ENCODE data around the gene HCK. TPM values are rescaled to one million over a fixed set of nuclear protein-coding genes. Genes with fewer than 3 reads are reported as not detected.

The HCK gene
- total and polyA plus RNA-seq, 8 donors: 0.42 to 12.9 (median 2.2) TPM

GRCh38 chr20:32045999-32046398, 6.0 kb upstream of the HCK start:
- no peak for ATAC-seq
- DNase-seq: no peak
- intact Hi-C loops (cut with DNase I): no loop called here
- Histone ChIP-seq H3K27ac (no peak overlapping the region), H3K36me3 (no peaks in the 10 kb centered on the region), H3K4me3 (no peak overlapping the region), H3K27me3 (peaks cover 0 to 5% (median 0%) of the 10 kb centered on the region in 4 donors), H3K9me3 (no peaks in the 10 kb centered on the region), H3K4me1 (no peaks in the 10 kb centered on the region)
- 53 to 59% methylated on average over 3 of the region's 3 CpGs for WGBS, 2 donors
- no peak for FAIRE-seq
- TF ChIP-seq, protein P1, sequence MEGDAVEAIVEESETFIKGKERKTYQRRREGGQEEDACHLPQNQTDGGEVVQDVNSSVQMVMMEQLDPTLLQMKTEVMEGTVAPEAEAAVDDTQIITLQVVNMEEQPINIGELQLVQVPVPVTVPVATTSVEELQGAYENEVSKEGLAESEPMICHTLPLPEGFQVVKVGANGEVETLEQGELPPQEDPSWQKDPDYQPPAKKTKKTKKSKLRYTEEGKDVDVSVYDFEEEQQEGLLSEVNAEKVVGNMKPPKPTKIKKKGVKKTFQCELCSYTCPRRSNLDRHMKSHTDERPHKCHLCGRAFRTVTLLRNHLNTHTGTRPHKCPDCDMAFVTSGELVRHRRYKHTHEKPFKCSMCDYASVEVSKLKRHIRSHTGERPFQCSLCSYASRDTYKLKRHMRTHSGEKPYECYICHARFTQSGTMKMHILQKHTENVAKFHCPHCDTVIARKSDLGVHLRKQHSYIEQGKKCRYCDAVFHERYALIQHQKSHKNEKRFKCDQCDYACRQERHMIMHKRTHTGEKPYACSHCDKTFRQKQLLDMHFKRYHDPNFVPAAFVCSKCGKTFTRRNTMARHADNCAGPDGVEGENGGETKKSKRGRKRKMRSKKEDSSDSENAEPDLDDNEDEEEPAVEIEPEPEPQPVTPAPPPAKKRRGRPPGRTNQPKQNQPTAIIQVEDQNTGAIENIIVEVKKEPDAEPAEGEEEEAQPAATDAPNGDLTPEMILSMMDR (IDR thresholded peaks at IDR 0.05): no peak

GRCh38 chr20:32050324-32050841, 1.7 kb upstream of the HCK start:
- FAIRE-seq (no peak), DNase-seq (no peak), ATAC-seq (no peak)
- TF ChIP-seq, protein P1 (IDR thresholded peaks at IDR 0.05): no peak
- Histone ChIP-seq H3K27me3 (peaks cover 0 to 18% (median 0%) of the 10 kb centered on the region in 4 donors), H3K27ac (no peak overlapping the region), H3K4me1 (peaks cover 0 to 3% (median 0%) of the 10 kb centered on the region in 3 donors), H3K36me3 (no peaks in the 10 kb centered on the region), H3K9me3 (no peaks in the 10 kb centered on the region), H3K4me3 (no peak overlapping the region)
- intact Hi-C loops (cut with DNase I): no loop called here
- WGBS, 2 donors: 90 to 95% methylated on average over 4 of the region's 4 CpGs

- Histone ChIP-seq H3K4me3 (no peak overlapping the region), H3K4me1 (peaks cover 0 to 3% (median 0%) of the 10 kb centered on the region in 3 donors), H3K9me3 (no peaks in the 10 kb centered on the region), H3K36me3 (no peaks in the 10 kb centered on the region), H3K27me3 (peaks cover 0 to 22% (median 0%) of the 10 kb centered on the region in 4 donors), H3K27ac (no peak overlapping the region)
- intact Hi-C loops (cut with DNase I): no loop called here
- WGBS, 2 donors: 22 to 24% methylated on average over 17 of the region's 17 CpGs
- FAIRE-seq: no peak
- DNase-seq: peak in 1 of 6 donors; percentile 46
- ATAC-seq: peak in 2 of 4 donors; percentile 70 to 75
- TF ChIP-seq, protein P1 (IDR thresholded peaks at IDR 0.05): no peak
These were observed 1.0 kb upstream of the HCK start for GRCh38 chr20:32050851-32051556.

- H3K27ac ChIP-seq: no peak overlapping the region
- peak overlapping the region in 1 of 4 donors; percentile 38 for H3K4me3 ChIP-seq
- TF ChIP-seq, protein P1 (IDR thresholded peaks at IDR 0.05): no peak
- H3K27me3 ChIP-seq: peaks cover 0 to 22% (median 0%) of the 10 kb centered on the region in 4 donors
- H3K9me3 ChIP-seq: no peaks in the 10 kb centered on the region
- FAIRE-seq (no peak), ATAC-seq (peak in 1 of 4 donors; percentile 15), DNase-seq (no peak)
- no peaks in the 10 kb centered on the region for H3K36me3 ChIP-seq
- peaks cover 0 to 3% (median 0%) of the 10 kb centered on the region in 3 donors for H3K4me1 ChIP-seq
- intact Hi-C loops (cut with DNase I): no loop called here
- 11 to 15% methylated on average over 13 to 14 of the region's 14 CpGs for WGBS, 2 donors
These were observed 337 bp upstream of the HCK start for GRCh38 chr20:32051720-32052089.

Data from pancreas (tissue), 10 donors.